ENCODE data around the gene LRRN3. TPM values are rescaled to one million over a fixed set of nuclear protein-coding genes. Genes with fewer than 3 reads are reported as not detected.

LRRN3 gene
- 1 to 10 TPM; 1.8 to 6.5 (median 3.8) TPM for total RNA-seq

DNA sequence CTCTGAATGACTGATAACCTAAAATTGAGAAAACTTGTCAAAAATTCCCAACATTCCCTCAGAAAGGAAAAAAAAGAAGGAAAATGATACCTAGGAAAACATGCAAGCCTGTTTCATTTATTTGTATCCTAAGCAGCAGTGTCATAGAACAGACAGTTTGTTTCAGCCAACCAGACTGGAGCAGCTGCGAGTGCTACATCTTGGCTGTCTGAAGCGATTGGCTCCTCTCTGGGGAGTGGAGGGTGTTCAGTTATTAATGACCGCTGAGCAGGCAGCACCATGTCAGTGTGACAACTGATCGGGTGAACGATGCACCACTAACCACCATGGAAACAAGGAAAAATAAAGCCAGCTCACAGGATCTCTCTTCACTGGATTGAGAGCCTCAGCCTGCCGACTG is at the start of gene LRRN3:
LRRN3 (plus strand) TSS at position 282 of the 400 bp plus-strand sequence. CDS start 31,646 bp downstream, outside the sequence.
- Histone ChIP-seq H3K27ac (peak within 1 kb of the TSS in 1 of 4 donors; percentile 18), H3K36me3 (no peaks in the 10 kb centered on the region), H3K9me3 (no peaks in the 10 kb centered on the region), H3K4me3 (peak within 1 kb of the TSS; percentile 10 to 41 (median 20)), H3K27me3 (no peaks in the 10 kb centered on the region), H3K4me1 (peaks cover 0 to 19% (median 0%) of the 10 kb centered on the region in 4 donors)
- peak in 1 of 2 donors; percentile 6 for DNase-seq (ENCODE audit: low spot score in 2 of 2)
- TF ChIP-seq EP300 (IDR thresholded peaks at IDR 0.05) (no peak), POLR2A (IDR thresholded peaks at IDR 0.05) (no peak)
- TF ChIP-seq, protein P1, sequence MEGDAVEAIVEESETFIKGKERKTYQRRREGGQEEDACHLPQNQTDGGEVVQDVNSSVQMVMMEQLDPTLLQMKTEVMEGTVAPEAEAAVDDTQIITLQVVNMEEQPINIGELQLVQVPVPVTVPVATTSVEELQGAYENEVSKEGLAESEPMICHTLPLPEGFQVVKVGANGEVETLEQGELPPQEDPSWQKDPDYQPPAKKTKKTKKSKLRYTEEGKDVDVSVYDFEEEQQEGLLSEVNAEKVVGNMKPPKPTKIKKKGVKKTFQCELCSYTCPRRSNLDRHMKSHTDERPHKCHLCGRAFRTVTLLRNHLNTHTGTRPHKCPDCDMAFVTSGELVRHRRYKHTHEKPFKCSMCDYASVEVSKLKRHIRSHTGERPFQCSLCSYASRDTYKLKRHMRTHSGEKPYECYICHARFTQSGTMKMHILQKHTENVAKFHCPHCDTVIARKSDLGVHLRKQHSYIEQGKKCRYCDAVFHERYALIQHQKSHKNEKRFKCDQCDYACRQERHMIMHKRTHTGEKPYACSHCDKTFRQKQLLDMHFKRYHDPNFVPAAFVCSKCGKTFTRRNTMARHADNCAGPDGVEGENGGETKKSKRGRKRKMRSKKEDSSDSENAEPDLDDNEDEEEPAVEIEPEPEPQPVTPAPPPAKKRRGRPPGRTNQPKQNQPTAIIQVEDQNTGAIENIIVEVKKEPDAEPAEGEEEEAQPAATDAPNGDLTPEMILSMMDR (IDR thresholded peaks at IDR 0.05) = no peak
- 22 to 31% methylated on average over 6 of the region's 6 CpGs for WGBS, 2 donors

DNA sequence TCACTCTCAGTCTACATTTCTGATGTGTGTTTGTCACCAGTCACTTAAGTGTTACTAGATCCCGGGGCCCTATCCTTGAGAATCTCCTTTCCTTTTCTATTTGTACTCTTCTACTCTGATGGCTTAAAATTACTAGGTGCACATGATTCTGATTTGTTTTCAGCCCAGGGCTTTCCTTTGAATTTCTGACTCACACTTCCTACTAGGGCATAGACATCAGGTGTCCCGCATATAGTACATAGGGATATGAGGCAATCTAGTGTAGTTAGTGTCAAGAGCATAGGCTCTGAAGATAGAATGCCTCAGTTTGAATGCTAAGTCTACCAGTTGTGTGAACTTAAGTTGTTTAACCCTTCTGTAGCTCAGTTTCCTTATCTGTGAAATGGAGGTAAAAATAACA is 49.4 kb upstream of the LRRN3 start:
- 89 to 95% methylated on average over 2 of the region's 2 CpGs for WGBS, 2 donors
- H3K36me3 ChIP-seq = no peaks in the 10 kb centered on the region
- H3K4me3 ChIP-seq = no peak overlapping the region
- no peak for TF ChIP-seq POLR2A (IDR thresholded peaks at IDR 0.05)
- TF ChIP-seq EP300 (IDR thresholded peaks at IDR 0.05) = no peak
- TF ChIP-seq, protein P1 (IDR thresholded peaks at IDR 0.05) = no peak
- H3K4me1 ChIP-seq = no peaks in the 10 kb centered on the region
- no peak for DNase-seq (ENCODE audit: low spot score in 2 of 2)
- no peaks in the 10 kb centered on the region for H3K27me3 ChIP-seq
- no peak overlapping the region for H3K27ac ChIP-seq
- no peaks in the 10 kb centered on the region for H3K9me3 ChIP-seq

DNA sequence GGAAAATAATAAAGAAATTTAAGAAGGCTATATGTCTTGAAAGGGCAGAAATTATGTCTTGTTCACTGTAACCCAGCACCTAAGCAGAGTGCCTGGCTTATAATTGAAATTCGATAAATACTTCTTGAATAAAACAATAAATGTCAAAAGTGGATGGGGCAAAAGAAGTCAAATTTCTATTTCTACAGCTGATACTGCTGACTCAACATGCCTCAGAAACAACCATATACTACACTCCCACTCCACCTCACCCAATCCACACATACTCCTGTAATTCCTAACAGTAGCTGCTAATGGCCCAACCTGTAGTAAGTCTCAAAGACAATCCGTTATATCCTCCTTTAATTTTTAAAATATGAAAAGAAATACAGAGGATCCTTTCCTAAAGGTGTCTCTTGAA is 48.1 kb upstream of the LRRN3 start:
- DNase-seq (ENCODE audit: low spot score in 2 of 2) = no peak
- Histone ChIP-seq H3K4me3 (no peak overlapping the region), H3K9me3 (no peaks in the 10 kb centered on the region), H3K27ac (no peak overlapping the region), H3K27me3 (no peaks in the 10 kb centered on the region), H3K4me1 (no peaks in the 10 kb centered on the region), H3K36me3 (no peaks in the 10 kb centered on the region)
- 93 to 100% methylated on average over 2 of the region's 2 CpGs for WGBS, 2 donors
- TF ChIP-seq, protein P1 (IDR thresholded peaks at IDR 0.05) = no peak
- no peak for TF ChIP-seq POLR2A (IDR thresholded peaks at IDR 0.05)
- no peak for TF ChIP-seq EP300 (IDR thresholded peaks at IDR 0.05)

DNA sequence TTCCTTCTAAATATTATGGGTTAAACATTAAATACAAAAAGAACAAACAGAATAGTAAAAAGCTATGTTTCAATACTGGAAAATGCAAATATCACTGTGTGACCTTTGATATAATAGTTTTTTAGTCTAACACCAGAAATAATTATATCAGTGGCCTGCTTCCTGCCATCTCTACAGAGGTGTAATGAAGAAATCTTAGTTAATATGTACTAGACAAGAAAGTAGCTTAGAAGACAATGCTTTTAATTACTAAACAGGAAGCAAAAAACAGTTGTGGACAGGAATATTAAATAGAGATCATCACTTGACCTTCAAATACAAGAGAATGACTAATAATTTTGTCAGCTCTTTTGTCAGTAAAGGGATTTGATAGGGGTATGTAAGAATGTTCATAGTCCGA is 47.4 kb upstream of the LRRN3 start:
- Histone ChIP-seq H3K36me3 (no peaks in the 10 kb centered on the region), H3K4me1 (no peaks in the 10 kb centered on the region), H3K27me3 (no peaks in the 10 kb centered on the region), H3K4me3 (no peak overlapping the region), H3K9me3 (no peaks in the 10 kb centered on the region), H3K27ac (no peak overlapping the region)
- WGBS, 2 donors = 85 to 87% methylated on average over 1 of the region's 1 CpG
- TF ChIP-seq POLR2A (IDR thresholded peaks at IDR 0.05) (no peak), EP300 (IDR thresholded peaks at IDR 0.05) (no peak)
- TF ChIP-seq, protein P1 (IDR thresholded peaks at IDR 0.05) = no peak
- no peak for DNase-seq (ENCODE audit: low spot score in 2 of 2)

DNA sequence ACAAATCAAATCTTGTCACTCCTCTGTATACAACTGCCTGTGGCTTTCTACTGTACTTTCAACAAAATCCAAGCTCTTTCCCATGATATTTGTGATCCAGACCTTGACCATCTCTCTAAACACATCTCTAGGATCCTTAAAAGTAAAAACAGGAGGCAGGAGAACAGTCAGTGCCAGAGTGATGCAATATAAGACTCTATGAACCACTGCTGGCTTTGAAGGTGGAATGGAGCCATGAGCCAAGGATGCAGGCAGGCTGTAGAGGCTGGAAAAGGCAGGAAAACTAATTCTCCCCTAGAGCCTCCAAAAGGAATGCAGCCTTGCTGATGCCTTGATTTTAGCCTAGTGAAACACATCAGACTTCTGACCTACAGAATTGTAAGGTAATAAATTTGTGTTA is 45.5 kb upstream of the LRRN3 start:
- no peak overlapping the region for H3K4me3 ChIP-seq
- H3K27ac ChIP-seq = no peak overlapping the region
- TF ChIP-seq EP300 (IDR thresholded peaks at IDR 0.05) (no peak), POLR2A (IDR thresholded peaks at IDR 0.05) (no peak)
- TF ChIP-seq, protein P1 (IDR thresholded peaks at IDR 0.05) = no peak
- no peaks in the 10 kb centered on the region for H3K36me3 ChIP-seq
- H3K9me3 ChIP-seq = no peaks in the 10 kb centered on the region
- peak in 1 of 2 donors; percentile 14 for DNase-seq (ENCODE audit: low spot score in 2 of 2)
- no peaks in the 10 kb centered on the region for H3K27me3 ChIP-seq
- peaks cover 0 to 4% (median 0%) of the 10 kb centered on the region in 4 donors for H3K4me1 ChIP-seq

All from tibial nerve (tissue), 4 donors.